Activated CD4-positive, alpha-beta T cell treated with anti-CD3 and anti-CD28 coated beads for 36 hours (primary cell): ENCODE results near the gene PRR33. TPM values are rescaled to one million over a fixed set of nuclear protein-coding genes. Genes with fewer than 3 reads are reported as not detected.

Experiments
- ATAC-seq: fragments of 200-7000 bp; cut with Tn5 transposase; one replicate; pipeline ENCODE4 v1.10.0; 2021; ENCODE audit warnings: mild to moderate bottlenecking, moderate library complexity
- CTCF ChIA-PET: fragments of 350-600 bp; sonication (Branson Sonifier 250); formaldehyde crosslinking; loops from one replicate; lab custom pipeline; 2021; ENCODE audit warnings: antibody characterized with exemption; lab: Charles Lee
- POLR2A ChIA-PET: fragments of 350-600 bp; sonication (Branson Sonifier 250); formaldehyde crosslinking; loops from one replicate; lab custom pipeline; 2021; ENCODE audit warnings: antibody characterized with exemption, inconsistent platforms; lab: Charles Lee
- DNase-seq: peaks from one replicate; pipeline ENCODE4 v3.0.0-alpha.2; 2020
- H3K27ac Mint-ChIP-seq: one replicate; pipeline ENCODE4 v1.8.0; 2021; ENCODE audit warnings: mixed read lengths
- H3K27me3 Mint-ChIP-seq: one replicate; pipeline ENCODE4 v1.8.0; 2021; ENCODE audit warnings: mixed read lengths
- H3K36me3 Mint-ChIP-seq: one replicate; pipeline ENCODE4 v1.8.0; 2021; ENCODE audit warnings: low read depth, mixed read lengths
- H3K4me1 Mint-ChIP-seq: one replicate; pipeline ENCODE4 v1.8.0; 2021; ENCODE audit warnings: mixed read lengths
- H3K4me3 Mint-ChIP-seq: one replicate; pipeline ENCODE4 v1.8.0; 2021; ENCODE audit warnings: mild to moderate bottlenecking, moderate library complexity, mixed read lengths
- H3K9me3 Mint-ChIP-seq: one replicate; pipeline ENCODE4 v1.8.0; 2021; ENCODE audit warnings: low read depth, mixed read lengths
- intact Hi-C, 2 experiments: fragments of 100-400 bp; cut with DNase I in 1 of 2; cut with micrococcal nuclease in 1 of 2; formaldehyde crosslinking; loops; one replicate each; pipeline versions ENCODE4 v1.14.2 to v1.15.1; 2022 to 2024; cut with DNase I, micrococcal nuclease
- total RNA-seq, 2 experiments: library from RNA; stranded (reverse); gene quantifications; one replicate each; pipeline ENCODE4 v1.2.3, GENCODE V29; 2021

The PRR33 gene
- total RNA-seq, 2 experiments from 2014 or later: 0.07 to 0.09 TPM

DNA sequence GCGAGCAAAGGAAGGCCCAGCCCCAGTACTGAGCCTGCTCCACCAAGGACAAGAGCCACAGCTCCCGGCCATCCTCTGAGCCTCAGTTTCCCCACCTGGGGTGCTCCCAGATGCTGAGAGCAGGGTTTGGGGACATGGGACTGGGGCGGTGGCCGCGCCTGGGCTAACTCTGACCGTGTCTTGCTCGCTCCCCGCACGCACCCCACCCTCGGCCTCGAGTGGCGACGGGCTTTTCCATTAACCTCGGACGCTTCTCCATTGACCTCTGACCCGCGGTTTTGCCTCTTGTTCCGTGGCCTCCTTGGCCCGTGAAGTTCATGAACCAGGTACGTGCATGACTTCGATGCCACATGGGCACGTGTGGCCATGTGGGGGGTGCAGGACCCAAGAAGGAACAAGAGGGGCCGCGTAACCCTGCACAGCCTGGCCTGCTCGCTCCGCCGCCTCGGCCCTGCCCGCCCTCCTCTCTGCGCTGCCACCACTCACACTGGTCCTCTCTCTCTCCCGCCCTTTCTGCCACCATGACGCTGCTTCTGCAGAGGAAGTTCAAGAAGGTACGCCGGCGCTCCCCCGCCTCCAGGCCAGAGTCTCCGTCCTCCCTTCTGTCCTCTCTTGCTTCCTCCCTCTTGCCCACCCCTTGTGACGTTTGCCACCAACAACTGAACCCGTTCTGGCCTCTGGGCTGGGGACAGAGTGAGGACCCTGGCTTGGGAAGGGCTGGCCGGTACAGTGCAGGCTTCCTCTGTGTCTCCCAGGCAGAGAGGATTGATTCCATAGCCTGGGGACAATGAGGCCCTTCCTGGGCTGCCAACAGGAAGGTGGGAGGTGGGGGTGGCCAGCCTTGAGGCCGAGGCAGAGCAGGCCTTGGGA, 34.7 kb upstream of the PRR33 start:
- peaks cover 5% of the 10 kb centered on the region for H3K27me3 Mint-ChIP-seq
- ATAC-seq (no peak), DNase-seq (no peak)
- ChIA-PET POLR2A (no interaction called here), CTCF (no interaction called here)
- H3K36me3 Mint-ChIP-seq: no peaks in the 10 kb centered on the region
- peaks cover 7% of the 10 kb centered on the region for H3K4me1 Mint-ChIP-seq
- intact Hi-C loops: no loop called here
- H3K27ac Mint-ChIP-seq: no peak overlapping the region
- H3K9me3 Mint-ChIP-seq: no peaks in the 10 kb centered on the region
- no peak overlapping the region for H3K4me3 Mint-ChIP-seq

DNA sequence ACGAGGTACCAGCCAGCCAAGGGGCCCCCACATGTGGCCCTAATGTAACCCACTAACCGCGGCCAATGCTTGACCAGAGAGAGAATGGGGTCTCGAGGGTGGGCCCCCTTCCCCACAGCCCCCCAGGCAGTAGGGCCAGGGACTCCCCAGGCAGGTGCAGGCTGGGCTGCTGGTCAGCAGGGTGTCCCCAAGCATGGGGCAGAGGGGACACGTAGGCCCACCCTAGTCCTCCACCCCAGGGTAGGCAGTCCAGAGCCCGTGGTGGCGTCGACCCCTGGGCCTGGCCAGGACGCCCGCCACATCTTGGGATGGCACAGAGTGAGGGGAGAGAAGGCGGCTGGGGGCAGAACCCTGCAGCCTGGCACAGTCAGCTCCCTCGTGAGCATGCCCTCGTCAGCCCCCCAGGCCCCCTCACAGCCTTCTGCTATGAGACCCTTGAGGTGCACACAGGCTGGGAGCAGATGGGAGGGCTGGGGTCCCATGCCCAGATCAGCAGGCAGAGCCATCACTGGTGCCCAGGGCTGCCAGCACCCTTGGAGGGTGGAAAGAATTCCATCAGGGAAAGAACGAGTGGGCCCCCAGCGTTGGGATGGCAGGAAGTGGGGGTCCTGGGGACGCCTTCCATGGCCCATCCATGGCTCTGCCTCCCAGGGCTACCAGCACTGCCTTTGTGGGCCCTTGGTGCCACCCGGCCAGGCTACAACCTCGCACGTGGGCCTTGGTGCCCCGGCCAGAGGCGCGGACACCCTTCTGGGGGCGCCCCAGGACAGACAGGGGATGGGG, 33.9 kb upstream of the PRR33 start:
- H3K27ac Mint-ChIP-seq: no peak overlapping the region
- intact Hi-C loops: no loop called here
- DNase-seq: no peak
- ATAC-seq: no peak
- peaks cover 4% of the 10 kb centered on the region for H3K27me3 Mint-ChIP-seq
- H3K4me1 Mint-ChIP-seq: peaks cover 7% of the 10 kb centered on the region
- POLR2A ChIA-PET: no interaction called here
- CTCF ChIA-PET: no interaction called here
- no peaks in the 10 kb centered on the region for H3K36me3 Mint-ChIP-seq
- no peaks in the 10 kb centered on the region for H3K9me3 Mint-ChIP-seq
- no peak overlapping the region for H3K4me3 Mint-ChIP-seq

DNA sequence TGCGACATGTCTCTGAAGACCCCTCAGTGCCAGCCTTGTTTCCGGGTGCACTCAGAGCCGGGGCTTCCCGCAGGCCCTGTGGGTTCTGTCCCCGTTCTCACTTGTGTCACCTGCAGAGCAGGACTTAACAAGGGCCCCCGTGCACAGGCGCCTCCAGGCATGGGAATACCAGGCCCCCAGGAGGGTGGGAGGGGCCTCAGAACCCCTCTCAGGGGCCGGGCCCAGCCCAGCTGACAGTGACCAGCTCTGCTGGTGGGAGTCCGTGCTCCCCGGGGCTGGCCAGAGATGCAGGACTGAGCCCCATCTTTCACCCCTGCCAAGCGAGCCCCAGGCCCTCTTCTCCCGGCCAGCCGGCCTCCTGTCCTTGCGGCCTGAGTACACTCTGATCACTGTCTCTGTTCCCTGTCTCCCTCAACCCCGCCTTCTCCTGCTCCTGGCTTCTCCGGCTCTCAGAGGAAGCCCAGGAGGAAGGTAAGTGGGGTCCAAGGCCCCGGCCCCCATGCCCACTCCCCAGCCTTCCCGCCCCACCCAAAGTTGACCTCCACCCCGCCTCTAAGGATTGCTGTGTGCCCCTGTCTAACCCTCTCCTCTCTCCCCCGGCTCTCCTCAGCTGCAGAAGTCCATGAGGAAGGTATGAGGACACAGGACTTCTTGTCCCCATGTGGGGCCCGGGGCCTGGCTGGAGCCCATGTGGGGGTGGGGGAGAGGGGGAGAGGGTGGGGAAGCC, 33.1 kb upstream of the PRR33 start:
- POLR2A ChIA-PET: no interaction called here
- intact Hi-C loops: no loop called here
- Mint-ChIP-seq H3K36me3 (no peaks in the 10 kb centered on the region), H3K27ac (no peak overlapping the region), H3K4me3 (no peak overlapping the region), H3K4me1 (peaks cover 4% of the 10 kb centered on the region), H3K27me3 (peaks cover 4% of the 10 kb centered on the region), H3K9me3 (no peaks in the 10 kb centered on the region)
- CTCF ChIA-PET: no interaction called here
- DNase-seq (no peak), ATAC-seq (no peak)

DNA sequence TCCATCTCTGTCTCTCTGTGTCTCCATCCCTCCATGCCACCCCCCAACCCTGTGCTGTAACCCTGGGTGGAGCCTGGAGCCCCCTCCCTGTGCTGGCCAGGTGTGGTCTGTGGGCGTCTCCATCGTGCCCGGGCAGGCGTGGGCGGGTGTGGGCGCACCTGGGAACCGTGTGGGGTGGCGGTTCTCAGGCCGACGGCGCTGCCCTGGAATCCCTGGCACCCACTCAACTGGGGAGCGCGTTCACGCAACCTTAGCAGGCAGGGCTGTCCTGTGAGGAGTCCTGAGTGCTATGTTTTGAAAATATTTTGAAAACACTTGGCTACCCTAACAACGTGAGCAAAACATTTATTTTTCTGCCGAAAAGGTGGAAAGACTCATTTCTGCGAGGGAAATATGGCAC, 32.5 kb upstream of the PRR33 start:
- no peaks in the 10 kb centered on the region for H3K9me3 Mint-ChIP-seq
- intact Hi-C loops: no loop called here
- no peak for DNase-seq
- H3K36me3 Mint-ChIP-seq: no peaks in the 10 kb centered on the region
- ChIA-PET CTCF (no interaction called here), POLR2A (no interaction called here)
- no peak for ATAC-seq
- H3K27ac Mint-ChIP-seq: no peak overlapping the region
- H3K27me3 Mint-ChIP-seq: peaks cover 4% of the 10 kb centered on the region
- H3K4me1 Mint-ChIP-seq: peaks cover 4% of the 10 kb centered on the region
- no peak overlapping the region for H3K4me3 Mint-ChIP-seq

DNA sequence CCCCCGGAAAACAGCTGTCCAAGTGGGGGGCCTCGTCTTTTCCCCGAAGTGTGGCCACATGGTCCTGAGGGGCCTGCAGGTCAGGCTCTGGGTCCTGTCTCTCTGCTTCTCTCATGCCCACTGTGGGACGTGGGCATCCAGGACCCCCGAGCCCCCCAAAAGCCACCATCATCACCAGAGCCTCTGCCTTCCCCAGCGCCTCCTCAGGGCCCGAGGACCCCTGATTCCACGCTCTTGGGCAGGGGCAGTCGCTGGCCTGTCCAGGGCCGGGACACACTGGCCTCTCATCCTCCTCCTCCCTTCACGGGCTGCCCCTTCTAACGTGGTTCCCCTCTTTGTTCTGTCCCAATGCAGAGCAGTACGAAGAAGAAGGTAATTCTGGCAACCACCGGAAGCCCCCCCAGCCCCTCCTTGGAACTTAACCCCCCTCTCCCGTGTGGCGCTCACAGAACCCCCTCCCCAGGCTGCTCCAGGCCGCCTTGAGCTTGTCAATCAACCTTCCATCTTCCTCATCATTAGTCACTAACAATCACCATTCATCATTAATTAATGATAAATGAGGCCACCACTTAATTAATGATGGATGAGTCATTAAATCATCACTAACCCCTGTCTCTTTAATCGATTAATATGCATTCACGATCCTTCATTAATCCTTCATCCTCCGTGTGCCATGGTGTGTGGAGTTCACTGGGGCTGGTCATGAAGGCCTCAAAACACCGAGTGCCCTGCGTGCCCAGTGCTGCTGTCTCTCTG, 31.7 kb upstream of the PRR33 start:
- no peaks in the 10 kb centered on the region for H3K36me3 Mint-ChIP-seq
- CTCF ChIA-PET: no interaction called here
- no peak for DNase-seq
- POLR2A ChIA-PET: no interaction called here
- H3K9me3 Mint-ChIP-seq: no peaks in the 10 kb centered on the region
- no peak overlapping the region for H3K27ac Mint-ChIP-seq
- H3K27me3 Mint-ChIP-seq: peaks cover 4% of the 10 kb centered on the region
- intact Hi-C loops: no loop called here
- ATAC-seq: no peak
- no peak overlapping the region for H3K4me3 Mint-ChIP-seq
- H3K4me1 Mint-ChIP-seq: peaks cover 4% of the 10 kb centered on the region

DNA sequence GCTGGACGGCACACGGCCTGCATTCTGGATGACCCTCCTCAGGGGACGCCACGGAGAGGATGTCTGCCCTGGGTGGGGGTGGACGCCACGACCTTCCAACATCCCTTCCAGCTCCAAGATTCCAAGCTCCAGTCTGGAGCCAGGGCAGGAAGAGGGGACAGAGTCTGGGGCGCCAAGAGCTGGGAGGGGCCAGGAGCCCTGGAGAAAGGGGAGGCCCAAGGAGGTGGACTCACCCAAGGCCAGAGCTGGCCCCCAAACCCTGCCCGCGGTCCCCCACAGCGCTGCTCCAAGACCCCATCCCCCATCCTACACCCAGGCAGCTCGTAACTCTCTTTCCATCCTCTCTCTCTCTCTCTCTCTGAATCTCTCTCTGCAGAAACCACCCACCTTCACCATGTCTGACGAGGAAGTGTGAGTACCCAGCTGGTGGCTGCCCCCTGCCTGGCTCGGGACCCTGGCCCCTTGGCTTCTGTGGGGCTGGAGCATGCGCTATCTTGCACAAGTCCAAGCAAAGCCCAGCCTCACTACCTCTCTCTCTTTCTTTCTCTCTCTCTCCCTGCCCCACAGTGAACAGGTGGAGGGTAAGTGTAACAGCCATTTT, 30.9 kb upstream of the PRR33 start:
- no peak for DNase-seq
- Mint-ChIP-seq H3K9me3 (no peaks in the 10 kb centered on the region), H3K27me3 (peaks cover 4% of the 10 kb centered on the region), H3K4me1 (peaks cover 4% of the 10 kb centered on the region), H3K4me3 (no peak overlapping the region), H3K36me3 (no peaks in the 10 kb centered on the region), H3K27ac (no peak overlapping the region)
- ChIA-PET POLR2A (interaction anchor here (0.5 kb wide), 1 partner anchor 654 kb away, joined by 6 read pairs; no protein-coding TSS in a partner anchor), CTCF (interaction anchor here (1.0 to 1.3 kb wide), 4 partner anchors 32 to 229 kb away, joined by 3 to 5 read pairs (median 4); no protein-coding TSS in a partner anchor)
- intact Hi-C loops: no loop called here
- ATAC-seq: no peak

DNA sequence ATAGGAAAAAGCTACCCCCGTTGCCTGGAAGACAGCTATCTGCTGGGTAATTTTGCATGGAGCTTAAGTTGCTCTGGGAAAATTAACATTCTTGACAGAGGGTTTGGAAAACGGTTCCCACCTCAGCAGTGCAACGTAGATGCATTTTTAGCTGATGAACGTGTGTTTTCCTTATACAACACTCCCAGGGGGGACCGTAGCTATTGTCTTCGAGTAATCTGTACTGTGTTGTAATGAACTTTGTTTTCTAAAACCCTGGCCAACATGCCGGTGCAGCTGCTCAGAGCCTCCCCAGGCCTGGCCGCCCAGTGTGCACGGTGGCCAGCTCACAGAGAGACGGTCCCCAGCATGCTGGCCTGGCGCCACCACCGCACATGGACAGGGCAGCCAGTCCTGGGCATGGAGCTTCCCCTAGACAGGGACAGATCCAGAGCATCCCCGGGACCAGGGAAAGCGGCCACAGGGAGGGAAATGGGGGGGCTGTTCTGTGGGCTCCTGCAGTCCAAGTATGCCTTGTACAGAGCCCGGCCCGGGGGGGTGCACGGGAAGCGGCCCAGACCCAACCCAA, 30.0 kb upstream of the PRR33 start:
- no peak overlapping the region for H3K27ac Mint-ChIP-seq
- ATAC-seq: no peak
- peaks cover 4% of the 10 kb centered on the region for H3K4me1 Mint-ChIP-seq
- no peaks in the 10 kb centered on the region for H3K36me3 Mint-ChIP-seq
- intact Hi-C loops: no loop called here
- ChIA-PET POLR2A (no interaction called here), CTCF (interaction anchor here (0.7 to 1.3 kb wide), 5 partner anchors 31 to 228 kb away, joined by 3 to 5 read pairs (median 4); no protein-coding TSS in a partner anchor)
- DNase-seq: no peak
- no peak overlapping the region for H3K4me3 Mint-ChIP-seq
- H3K27me3 Mint-ChIP-seq: peaks cover 4% of the 10 kb centered on the region
- no peaks in the 10 kb centered on the region for H3K9me3 Mint-ChIP-seq

DNA sequence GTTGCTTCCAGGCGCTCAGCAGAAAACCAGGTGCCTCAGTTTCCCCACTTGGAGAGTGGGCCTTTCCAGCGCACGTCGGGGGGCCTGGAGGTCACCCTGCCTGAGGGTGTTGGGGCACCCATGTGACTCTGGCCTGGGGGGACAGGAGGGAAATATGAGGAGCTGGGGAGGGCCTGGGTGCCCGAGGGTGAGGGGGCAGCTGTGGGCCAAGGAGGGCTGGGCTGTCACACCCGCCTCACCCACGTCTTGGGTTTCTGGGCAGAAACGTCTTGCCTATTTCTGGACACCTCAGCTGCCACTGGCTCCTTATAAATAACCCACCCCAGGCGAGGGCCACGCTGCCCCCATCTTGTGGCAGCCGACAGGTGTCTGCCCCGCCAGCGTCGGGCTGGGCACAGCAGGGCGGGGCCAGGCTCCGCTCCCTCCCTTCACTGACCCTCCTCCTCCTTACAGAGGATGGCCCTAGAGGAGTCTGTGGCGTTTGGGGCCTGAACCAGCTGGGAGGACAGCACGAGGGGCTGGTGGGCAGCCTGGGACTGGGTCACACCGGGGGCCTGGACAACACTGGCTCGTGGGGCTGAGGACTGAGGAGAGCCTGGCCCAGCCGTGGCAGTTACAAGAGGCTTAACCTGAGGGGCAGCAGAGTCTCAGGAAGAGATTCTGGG, 29.3 kb upstream of the PRR33 start:
- DNase-seq: no peak

DNA sequence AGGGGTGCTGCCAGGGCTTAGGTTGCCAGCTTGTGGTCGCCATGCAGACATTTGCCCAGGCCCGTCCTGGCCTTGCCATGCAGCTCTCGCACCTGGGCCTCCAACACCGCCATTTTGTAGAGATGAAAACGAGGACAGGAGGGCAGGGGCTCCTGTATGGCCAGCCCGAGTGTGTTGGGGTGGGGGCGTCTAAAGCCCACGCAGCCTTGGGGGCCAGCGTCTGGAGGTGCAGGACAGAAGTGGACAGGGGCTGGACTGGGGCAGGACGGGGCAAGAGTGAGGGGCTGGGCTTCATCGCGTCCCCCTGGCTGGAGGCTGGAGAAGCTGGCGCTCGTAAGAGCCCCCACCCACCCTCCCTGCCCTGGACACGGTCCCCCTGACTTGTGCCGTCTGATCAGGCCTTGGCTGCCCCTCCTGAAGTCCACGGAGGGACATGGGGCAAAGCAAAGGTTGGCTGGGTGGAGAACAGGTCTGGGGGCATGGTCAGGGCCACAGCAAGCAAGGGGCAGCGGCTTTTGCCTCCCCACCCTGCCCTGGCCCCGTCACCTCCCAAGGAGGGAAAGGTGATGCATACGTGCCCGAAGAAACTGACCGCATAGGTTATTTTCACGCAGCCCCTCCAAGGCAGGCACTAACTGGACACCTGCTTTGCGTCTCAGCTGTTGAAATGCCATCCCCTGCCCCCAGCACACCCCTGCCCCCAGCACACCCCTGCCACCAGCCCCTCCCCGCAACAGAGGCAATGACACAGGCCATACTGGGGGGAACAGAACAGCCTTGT, 28.6 kb upstream of the PRR33 start:
- Mint-ChIP-seq H3K4me3 (no peak overlapping the region), H3K27me3 (peaks cover 4% of the 10 kb centered on the region), H3K4me1 (peaks cover 11% of the 10 kb centered on the region), H3K36me3 (no peaks in the 10 kb centered on the region), H3K27ac (no peak overlapping the region), H3K9me3 (no peaks in the 10 kb centered on the region)
- DNase-seq (no peak), ATAC-seq (no peak)
- ChIA-PET CTCF (interaction anchor here (0.6 kb wide), 1 partner anchor 50 kb away, joined by 3 read pairs; no protein-coding TSS in a partner anchor), POLR2A (no interaction called here)
- intact Hi-C loops: no loop called here

More for the DNA sequence above, 29.3 kb upstream of the PRR33 start:
- Mint-ChIP-seq H3K36me3 (no peaks in the 10 kb centered on the region), H3K27me3 (peaks cover 4% of the 10 kb centered on the region), H3K9me3 (no peaks in the 10 kb centered on the region), H3K27ac (no peak overlapping the region), H3K4me3 (no peak overlapping the region), H3K4me1 (peaks cover 6% of the 10 kb centered on the region)
- intact Hi-C loops: no loop called here
- ChIA-PET CTCF (interaction anchor here (0.7 to 1.3 kb wide), 5 partner anchors 30 to 227 kb away, joined by 3 to 5 read pairs (median 4); no protein-coding TSS in a partner anchor), POLR2A (interaction anchor here (0.6 kb wide), 1 partner anchor 19 kb away, joined by 3 read pairs; no protein-coding TSS in a partner anchor)
- ATAC-seq: no peak
